ENCODE measurements around the gene ADPRM. TPM values are rescaled to one million over a fixed set of nuclear protein-coding genes. Genes with fewer than 3 reads are reported as not detected.
A peak's percentile ranks its signal among the peaks of the same experiment; 100 is the strongest.

The ADPRM gene
- total and polyA plus RNA-seq, 2 experiments from 2014 or later: 7.7 to 17.8 TPM

DNA sequence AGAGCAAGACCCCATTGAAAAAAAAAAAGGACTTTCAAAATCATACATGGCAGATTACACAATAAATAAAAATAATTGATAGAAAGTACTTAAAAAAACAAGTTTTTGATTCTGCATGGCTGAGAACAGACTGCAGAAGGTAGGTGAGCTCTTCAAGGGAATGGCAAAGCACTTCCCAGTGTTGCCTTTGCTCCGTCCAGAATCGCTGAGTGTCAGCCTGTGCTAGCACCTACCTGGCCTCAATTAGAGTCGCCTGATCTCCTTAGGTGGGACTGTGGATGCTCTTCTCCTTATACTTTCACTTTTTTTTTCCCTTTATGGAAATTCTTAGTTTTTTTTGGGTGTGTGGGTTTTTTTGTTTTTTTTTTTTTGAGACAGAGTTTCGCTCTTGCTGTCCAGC lies 38.4 kb downstream of the ADPRM start:
- Histone ChIP-seq H4K20me1 (ENCODE audit: insufficient read depth, poor library complexity, severe bottlenecking) (no peaks in the 10 kb centered on the region), H3K79me2 (no peaks in the 10 kb centered on the region), H2AFZ (no peak overlapping the region), H3K36me3 (replicated peaks; ENCODE audit: insufficient read depth, low read depth) (no peaks in the 10 kb centered on the region), H3K9me3 (ENCODE audit: low read depth) (no peaks in the 10 kb centered on the region), H3K4me1 (ENCODE audit: insufficient read depth) (peaks cover 17% of the 10 kb centered on the region), H3K4me3 (no peak overlapping the region), H3K9me2 (replicated peaks; ENCODE audit: insufficient read depth) (no peaks in the 10 kb centered on the region), H3K27ac (no peak overlapping the region), H3K27me3 (no peaks in the 10 kb centered on the region), H3K4me2 (no peak overlapping the region)
- TF ChIP-seq EZH2phosphoT487 (IDR thresholded peaks at IDR 0.05; ENCODE audit: low read depth, severe bottlenecking, unreplicated experiment): no peak
- TF ChIP-seq, protein P1, sequence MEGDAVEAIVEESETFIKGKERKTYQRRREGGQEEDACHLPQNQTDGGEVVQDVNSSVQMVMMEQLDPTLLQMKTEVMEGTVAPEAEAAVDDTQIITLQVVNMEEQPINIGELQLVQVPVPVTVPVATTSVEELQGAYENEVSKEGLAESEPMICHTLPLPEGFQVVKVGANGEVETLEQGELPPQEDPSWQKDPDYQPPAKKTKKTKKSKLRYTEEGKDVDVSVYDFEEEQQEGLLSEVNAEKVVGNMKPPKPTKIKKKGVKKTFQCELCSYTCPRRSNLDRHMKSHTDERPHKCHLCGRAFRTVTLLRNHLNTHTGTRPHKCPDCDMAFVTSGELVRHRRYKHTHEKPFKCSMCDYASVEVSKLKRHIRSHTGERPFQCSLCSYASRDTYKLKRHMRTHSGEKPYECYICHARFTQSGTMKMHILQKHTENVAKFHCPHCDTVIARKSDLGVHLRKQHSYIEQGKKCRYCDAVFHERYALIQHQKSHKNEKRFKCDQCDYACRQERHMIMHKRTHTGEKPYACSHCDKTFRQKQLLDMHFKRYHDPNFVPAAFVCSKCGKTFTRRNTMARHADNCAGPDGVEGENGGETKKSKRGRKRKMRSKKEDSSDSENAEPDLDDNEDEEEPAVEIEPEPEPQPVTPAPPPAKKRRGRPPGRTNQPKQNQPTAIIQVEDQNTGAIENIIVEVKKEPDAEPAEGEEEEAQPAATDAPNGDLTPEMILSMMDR (IDR thresholded peaks at IDR 0.05; ENCODE audit: poor library complexity): no peak
- TF ChIP-seq EZH2 (IDR thresholded peaks at IDR 0.05; ENCODE audit: borderline replicate concordance): no peak
- 92% methylated on average over 4 of the region's 4 CpGs for WGBS (ENCODE audit: low lambda C conversion rate, missing lambda C conversion rate)
- no peak for DNase-seq (ENCODE audit: low spot score)

DNA sequence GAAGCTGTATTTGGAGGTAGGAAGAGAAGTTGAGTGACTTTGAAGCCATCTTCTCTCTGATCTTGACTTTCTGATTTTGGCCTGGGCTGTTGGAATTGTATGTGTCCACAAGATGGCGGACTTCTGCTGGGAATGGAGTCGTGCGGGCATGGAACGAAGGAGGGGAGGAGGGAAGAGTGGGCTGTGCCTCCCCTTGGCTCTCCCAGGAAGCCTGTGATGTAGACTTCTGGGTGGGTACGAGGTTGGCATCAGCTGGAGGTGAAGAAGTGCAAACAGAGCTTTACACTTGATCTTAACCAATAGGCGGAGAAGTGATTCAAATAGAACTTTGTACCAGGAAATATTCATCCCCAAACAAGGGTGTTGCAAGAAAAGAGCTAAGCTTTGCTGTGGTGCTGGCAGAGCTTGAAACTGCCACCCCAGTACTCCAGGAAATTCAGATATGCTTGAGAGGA lies 39.8 kb downstream of the ADPRM start:
- DNase-seq (ENCODE audit: low spot score): peak; percentile 87
- WGBS (ENCODE audit: low lambda C conversion rate, missing lambda C conversion rate): 10% methylated on average over 6 of the region's 6 CpGs
- H3K9me2 ChIP-seq (replicated peaks; ENCODE audit: insufficient read depth): no peaks in the 10 kb centered on the region
- H3K36me3 ChIP-seq (replicated peaks; ENCODE audit: insufficient read depth, low read depth): no peaks in the 10 kb centered on the region
- no peaks in the 10 kb centered on the region for H3K79me2 ChIP-seq
- H3K27me3 ChIP-seq: no peaks in the 10 kb centered on the region
- H3K9me3 ChIP-seq (ENCODE audit: low read depth): no peaks in the 10 kb centered on the region
- H3K4me3 ChIP-seq: no peak overlapping the region
- H4K20me1 ChIP-seq (ENCODE audit: insufficient read depth, poor library complexity, severe bottlenecking): no peaks in the 10 kb centered on the region
- no peak for TF ChIP-seq EZH2 (IDR thresholded peaks at IDR 0.05; ENCODE audit: borderline replicate concordance)
- TF ChIP-seq, protein P1 (IDR thresholded peaks at IDR 0.05; ENCODE audit: poor library complexity): peak; percentile 87
- no peak overlapping the region for H3K4me2 ChIP-seq
- H3K27ac ChIP-seq: peak overlapping the region; percentile 81
- H3K4me1 ChIP-seq (ENCODE audit: insufficient read depth): peaks cover 9% of the 10 kb centered on the region
- no peak overlapping the region for H2AFZ ChIP-seq

DNA sequence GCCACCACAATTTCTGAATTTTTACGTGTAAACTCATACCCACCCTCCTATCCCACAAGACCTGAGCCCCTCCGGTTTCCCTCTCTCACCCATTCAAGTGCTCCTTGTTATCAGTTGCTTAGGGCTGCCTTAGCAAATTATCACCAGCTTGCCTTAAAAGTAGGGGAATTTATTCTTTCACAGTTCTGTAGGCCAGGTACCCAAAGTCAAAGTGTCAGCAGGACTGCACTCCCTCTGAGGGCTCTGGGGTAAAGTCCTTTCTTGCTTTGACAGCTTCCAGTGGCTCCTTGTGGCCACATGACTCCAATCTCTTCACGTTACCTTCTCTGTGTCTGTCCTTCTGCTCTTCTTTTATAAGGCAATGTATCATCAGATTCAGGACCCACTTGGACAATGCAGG lies 40.3 kb downstream of the ADPRM start:
- Histone ChIP-seq H3K27ac (peak overlapping the region; percentile 81), H3K4me1 (ENCODE audit: insufficient read depth) (peaks cover 9% of the 10 kb centered on the region), H3K9me3 (ENCODE audit: low read depth) (no peaks in the 10 kb centered on the region), H3K36me3 (replicated peaks; ENCODE audit: insufficient read depth, low read depth) (no peaks in the 10 kb centered on the region), H3K27me3 (no peaks in the 10 kb centered on the region), H2AFZ (no peak overlapping the region), H3K4me3 (no peak overlapping the region), H3K79me2 (no peaks in the 10 kb centered on the region), H3K9me2 (replicated peaks; ENCODE audit: insufficient read depth) (no peaks in the 10 kb centered on the region), H4K20me1 (ENCODE audit: insufficient read depth, poor library complexity, severe bottlenecking) (no peaks in the 10 kb centered on the region), H3K4me2 (peak overlapping the region; percentile 9)
- no peak for DNase-seq (ENCODE audit: low spot score)
- WGBS (ENCODE audit: low lambda C conversion rate, missing lambda C conversion rate): 60% methylated on average over 3 of the region's 3 CpGs
- TF ChIP-seq, protein P1 (IDR thresholded peaks at IDR 0.05; ENCODE audit: poor library complexity): no peak
- TF ChIP-seq EZH2 (IDR thresholded peaks at IDR 0.05; ENCODE audit: borderline replicate concordance) (no peak), EZH2phosphoT487 (IDR thresholded peaks at IDR 0.05; ENCODE audit: low read depth, severe bottlenecking, unreplicated experiment) (no peak)
